HG02642 (cell line): ENCODE measurements around the gene MPPED2.

Experiments used
- ATAC-seq: cut with Tn5 transposase; IDR thresholded peaks from one replicate; pipeline ENCODE4 v1.9.1; 2021; ENCODE audit warnings: mild to moderate bottlenecking; ENCODE audit not compliant: unreplicated experiment, poor library complexity

MPPED2 gene

GRCh38 chr11:30489076-30489475 is 97.1 kb downstream of the MPPED2 start:
- ATAC-seq = no peak

- ATAC-seq = no peak
These were observed 97.7 kb downstream of the MPPED2 start for GRCh38 chr11:30488304-30488998.

- no peak for ATAC-seq
These were observed 98.8 kb downstream of the MPPED2 start for GRCh38 chr11:30487200-30487898.

- no peak for ATAC-seq
These were observed 100.4 kb downstream of the MPPED2 start for GRCh38 chr11:30485756-30486155.

- ATAC-seq = no peak
These were observed 100.9 kb downstream of the MPPED2 start for GRCh38 chr11:30485222-30485621.

- no peak for ATAC-seq
These were observed 103.1 kb downstream of the MPPED2 start for GRCh38 chr11:30483056-30483455.

- no peak for ATAC-seq
These were observed 104.4 kb downstream of the MPPED2 start for GRCh38 chr11:30481796-30482195.

- no peak for ATAC-seq
These were observed 104.8 kb downstream of the MPPED2 start for GRCh38 chr11:30481330-30481729.

- no peak for ATAC-seq
These were observed 106.3 kb downstream of the MPPED2 start for GRCh38 chr11:30479899-30480298.

- ATAC-seq = no peak
These were observed 107.2 kb downstream of the MPPED2 start for GRCh38 chr11:30478923-30479322.

GRCh38 chr11:30477061-30477460 is 109.1 kb downstream of the MPPED2 start:
- ATAC-seq = no peak

GRCh38 chr11:30474151-30474954 is 111.8 kb downstream of the MPPED2 start:
- no peak for ATAC-seq

GRCh38 chr11:30471244-30471643 is 114.9 kb downstream of the MPPED2 start:
- ATAC-seq = no peak

GRCh38 chr11:30468881-30469280 is 117.3 kb downstream of the MPPED2 start:
- ATAC-seq = no peak

- ATAC-seq = no peak
These were observed 119.0 kb downstream of the MPPED2 start for GRCh38 chr11:30467176-30467575.

GRCh38 chr11:30465623-30466022 is 120.5 kb downstream of the MPPED2 start:
- no peak for ATAC-seq

GRCh38 chr11:30465192-30465591 is 121.0 kb downstream of the MPPED2 start:
- no peak for ATAC-seq

- ATAC-seq = no peak
These were observed 122.9 kb downstream of the MPPED2 start for GRCh38 chr11:30463266-30463665.

GRCh38 chr11:30462421-30462820 is 123.7 kb downstream of the MPPED2 start:
- ATAC-seq = no peak

GRCh38 chr11:30459821-30460220 is 126.3 kb downstream of the MPPED2 start:
- ATAC-seq = no peak

GRCh38 chr11:30459306-30459705 is 126.8 kb downstream of the MPPED2 start:
- ATAC-seq = no peak
